Breast epithelium (tissue), 4 donors: Measurements from ENCODE around the gene RNF225. TPM values are rescaled to one million over a fixed set of nuclear protein-coding genes. Genes with fewer than 3 reads are reported as not detected.
A peak's percentile ranks its signal among the peaks of the same experiment; 100 is the strongest.

ENCODE experiments used
- DNase-seq, 2 donors: peaks; one replicate each; pipeline ENCODE4 v3.0.0-alpha.2; 2019; ENCODE audit warnings: low spot score in 2 of 2
- H3K27ac ChIP-seq, 2 donors: fragments of 200-600 bp; sonication (generic) in 1 of 2; one replicate each; pipeline ENCODE4 v1.5.1; 2016 to 2019; ENCODE audit warnings: mild to moderate bottlenecking in 1 of 2
- H3K27me3 ChIP-seq, 2 donors: fragments of 200-600 bp; sonication (generic) in 1 of 2; one replicate each; pipeline versions ENCODE4 v1.5.1 to v1.6.0; 2017 to 2019; ENCODE audit warnings: control low read depth in 1 of 2, mild to moderate bottlenecking in 1 of 2
- H3K36me3 ChIP-seq: fragments of 200-600 bp; one replicate; pipeline ENCODE4 v1.5.1; 2019
- H3K4me1 ChIP-seq, 2 donors: fragments of 200-600 bp; sonication (generic); one replicate each; pipeline ENCODE4 v1.5.1; 2016 to 2019; ENCODE audit warnings: control low read depth in 1 of 2
- H3K4me3 ChIP-seq, 3 donors: fragments of 200-600 bp; sonication (generic); 1 replicate in 2 of 3; 2 replicates in 1 of 3; pipeline ENCODE4 v1.5.1; 2016 to 2019; ENCODE audit warnings: mild to moderate bottlenecking in 3 of 3, moderate library complexity in 2 of 3
- H3K9me3 ChIP-seq, 2 donors: fragments of 200-600 bp; sonication (generic) in 1 of 2; one replicate each; pipeline ENCODE4 v1.5.1; 2016 to 2019; ENCODE audit warnings: control low read depth in 1 of 2
- CTCF ChIP-seq, 3 donors: fragments of 450-650 bp; IDR thresholded peaks; one replicate each; pipeline ENCODE4 v1.5.1; 2016 to 2017; ENCODE audit warnings: antibody characterized with exemption in 3 of 3, mild to moderate bottlenecking in 3 of 3, moderate library complexity in 3 of 3
- POLR2A ChIP-seq: fragments of 450-650 bp; IDR thresholded peaks from one replicate; pipeline ENCODE4 v1.6.1; 2016; ENCODE audit warnings: antibody characterized with exemption, mild to moderate bottlenecking, moderate library complexity
- POLR2AphosphoS5 ChIP-seq, 3 donors: sonication (generic); formaldehyde crosslinking; IDR thresholded peaks; one replicate each; pipeline ENCODE4 v1.6.1; 2017; ENCODE audit warnings: antibody characterized with exemption in 3 of 3
- intact Hi-C: fragments of 100-400 bp; cut with DNase I; formaldehyde crosslinking; loops from one replicate; pipeline ENCODE4 v1.15.1; 2023; ENCODE audit warnings: low total_unique reads
- total RNA-seq, 3 donors: library from RNA; depleted of rRNA; stranded (reverse); fragments of >200 nt; gene quantifications; one replicate each; pipeline ENCODE4 v1.1.0, GENCODE V29; 2016

Gene RNF225
- total RNA-seq, 3 donors from 2014 or later, result 2.9 TPM; not detected in 2

GRCh38 chr19:58406818-58407657 is 11.6 kb downstream of the RNF225 start:
- TF ChIP-seq POLR2A, result no peak
- no peak for TF ChIP-seq POLR2AphosphoS5 (IDR thresholded peaks at IDR 0.05)
- peak in 1 of 3 donors; percentile 28 for TF ChIP-seq CTCF (IDR thresholded peaks at IDR 0.05)
- H3K27me3 ChIP-seq, result no peaks in the 10 kb centered on the region
- no peaks in the 10 kb centered on the region for H3K36me3 ChIP-seq
- H3K9me3 ChIP-seq, result no peaks in the 10 kb centered on the region
- no peak for DNase-seq
- H3K4me3 ChIP-seq, result peak overlapping the region; percentile 76 to 93 (median 88)
- intact Hi-C loops, result loop anchor here (10.0 kb wide), 1 partner anchor 1302 kb away; no protein-coding TSS in a partner anchor
- peaks cover 5 to 12% of the 10 kb centered on the region in 2 donors for H3K4me1 ChIP-seq
- peak overlapping the region; percentile 89 to 94 for H3K27ac ChIP-seq

GRCh38 chr19:58407658-58408151 is 12.2 kb downstream of the RNF225 start:
- Histone ChIP-seq H3K36me3 (no peaks in the 10 kb centered on the region), H3K27ac (peak overlapping the region; percentile 89 to 94), H3K27me3 (no peaks in the 10 kb centered on the region), H3K9me3 (no peaks in the 10 kb centered on the region), H3K4me1 (peaks cover 2 to 11% of the 10 kb centered on the region in 2 donors), H3K4me3 (peak overlapping the region; percentile 76 to 93 (median 88))
- DNase-seq, result no peak
- TF ChIP-seq CTCF (IDR thresholded peaks at IDR 0.05) (no peak), POLR2AphosphoS5 (IDR thresholded peaks at IDR 0.05) (no peak), POLR2A (no peak)
- intact Hi-C loops, result loop anchor here (10.0 kb wide), 1 partner anchor 1303 kb away; no protein-coding TSS in a partner anchor

GRCh38 chr19:58408152-58409009 is 12.9 kb downstream of the RNF225 start, which contains the start of gene ZNF584:
Gene ZNF584 (plus strand): TSS chr19:58408649. CDS start chr19:58409148, 499 bp downstream.
- Histone ChIP-seq H3K27me3 (no peaks in the 10 kb centered on the region), H3K36me3 (no peaks in the 10 kb centered on the region), H3K9me3 (no peaks in the 10 kb centered on the region), H3K4me3 (peak within 1 kb of the TSS; percentile 76 to 93 (median 88)), H3K4me1 (peaks cover 2 to 11% of the 10 kb centered on the region in 2 donors), H3K27ac (peak within 1 kb of the TSS; percentile 89 to 94)
- TF ChIP-seq POLR2AphosphoS5 (IDR thresholded peaks at IDR 0.05), result peak; percentile 63 to 89 (median 80)
- peak; percentile 77 for TF ChIP-seq POLR2A
- TF ChIP-seq CTCF (IDR thresholded peaks at IDR 0.05), result no peak
- intact Hi-C loops, result loop anchor here (10.0 kb wide), 1 partner anchor 1304 kb away; no protein-coding TSS in a partner anchor
- DNase-seq, result peak; percentile 89 to 91

- intact Hi-C loops, result loop anchor here (10.0 kb wide), 1 partner anchor 1304 kb away; no protein-coding TSS in a partner anchor
- Histone ChIP-seq H3K27me3 (no peaks in the 10 kb centered on the region), H3K4me3 (peak overlapping the region; percentile 76 to 93 (median 88))
These were observed 13.7 kb downstream of the RNF225 start for GRCh38 chr19:58409010-58409790.

More at GRCh38 chr19:58409010-58409790, 13.7 kb downstream of the RNF225 start:
- H3K9me3 ChIP-seq, result no peaks in the 10 kb centered on the region
- H3K36me3 ChIP-seq, result no peaks in the 10 kb centered on the region
- DNase-seq, result peak in 1 of 2 donors; percentile 52
- peak overlapping the region; percentile 89 to 94 for H3K27ac ChIP-seq
- H3K4me1 ChIP-seq, result peaks cover 2 to 11% of the 10 kb centered on the region in 2 donors
- TF ChIP-seq CTCF (IDR thresholded peaks at IDR 0.05), result no peak
- no peak for TF ChIP-seq POLR2A
- no peak for TF ChIP-seq POLR2AphosphoS5 (IDR thresholded peaks at IDR 0.05)
